KOPT-K1 (cell line): ENCODE results near the gene MAGI1.

ENCODE experiments used
- H3K27ac ChIP-seq: fragments of 200-600 bp; sonication (generic); 2 replicates; pipeline ENCODE4 v1.5.1; 2016; ENCODE audit warnings: antibody characterized with exemption, mild to moderate bottlenecking, low read depth, low read length; ENCODE audit not compliant: poor library complexity, severe bottlenecking
- H3K36me3 ChIP-seq: fragments of 200-600 bp; sonication (generic); 2 replicates; pipeline ENCODE4 v1.5.1; 2017; ENCODE audit warnings: antibody characterized with exemption, mild to moderate bottlenecking, low read length, moderate library complexity; ENCODE audit not compliant: insufficient read depth
- H3K9me3 ChIP-seq: fragments of 200-600 bp; sonication (generic); 2 replicates; pipeline ENCODE4 v1.5.1; 2017; ENCODE audit warnings: antibody characterized with exemption, low read length, mild to moderate bottlenecking; ENCODE audit not compliant: insufficient read depth, poor library complexity, severe bottlenecking

MAGI1 gene

DNA sequence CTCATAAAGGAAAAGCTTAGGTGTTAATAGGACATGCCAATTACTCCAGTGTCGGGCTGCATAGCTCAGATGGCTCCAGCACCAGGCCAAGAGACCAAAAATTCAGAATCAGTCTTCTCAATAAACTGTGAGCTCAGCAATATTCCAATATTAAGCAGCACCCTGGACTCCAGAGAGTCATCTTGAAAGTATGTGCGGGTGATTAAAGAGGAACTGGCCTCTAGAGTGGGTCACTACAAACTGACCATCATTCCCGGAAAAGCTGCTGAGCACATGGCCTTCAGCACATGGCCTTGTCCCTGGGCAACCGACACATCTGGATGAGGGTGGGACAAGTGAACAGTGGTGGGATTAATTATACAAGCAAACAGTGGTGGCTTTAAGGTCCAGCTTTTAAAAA is 59.0 kb downstream of the MAGI1 start:
- no peak overlapping the region for H3K27ac ChIP-seq

DNA sequence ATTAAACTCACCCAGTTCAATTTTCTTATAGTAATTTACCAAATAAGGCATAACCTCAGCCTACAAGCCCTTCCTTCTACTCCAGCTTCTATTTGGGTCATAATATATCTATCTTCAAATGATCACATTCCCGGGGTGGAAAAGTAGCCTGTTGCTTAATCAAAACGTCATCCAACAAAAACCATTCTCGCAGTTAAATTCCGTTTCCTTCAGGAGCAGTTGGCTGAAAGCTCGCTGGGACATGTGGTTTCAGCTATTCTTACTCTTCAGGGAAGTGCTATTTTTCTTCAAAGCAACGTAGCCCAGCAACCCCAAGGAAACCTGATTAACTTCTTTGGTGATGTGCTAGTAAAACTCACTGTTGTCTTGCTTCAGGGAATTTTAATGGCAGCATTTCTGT is 59.6 kb downstream of the MAGI1 start:
- no peak overlapping the region for H3K27ac ChIP-seq
- no peaks in the 10 kb centered on the region for H3K9me3 ChIP-seq
- no peaks in the 10 kb centered on the region for H3K36me3 ChIP-seq

More for the DNA sequence above, 59.0 kb downstream of the MAGI1 start:
- Histone ChIP-seq H3K9me3 (no peaks in the 10 kb centered on the region), H3K36me3 (no peaks in the 10 kb centered on the region)

DNA sequence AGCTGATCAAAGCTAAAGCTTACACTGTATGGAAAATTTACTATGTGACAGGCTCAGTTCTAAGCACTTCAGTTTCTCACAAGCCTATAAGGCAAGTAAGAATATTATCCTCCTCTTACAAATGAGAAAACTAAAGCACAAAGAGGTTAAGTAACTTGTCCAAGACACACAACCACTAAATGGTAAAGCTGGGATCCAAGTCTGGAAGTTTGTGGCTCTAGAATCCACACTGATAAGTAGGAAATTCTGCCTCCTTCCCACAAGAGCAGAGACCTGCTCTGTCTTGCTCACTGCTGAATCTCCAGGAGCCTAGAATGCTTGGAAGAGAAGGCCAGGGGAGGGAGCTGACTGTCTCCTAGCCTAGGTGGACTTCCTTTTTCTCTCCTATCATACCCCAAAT is 60.6 kb downstream of the MAGI1 start:
- H3K9me3 ChIP-seq = no peaks in the 10 kb centered on the region
- H3K36me3 ChIP-seq = no peaks in the 10 kb centered on the region
- H3K27ac ChIP-seq = no peak overlapping the region

DNA sequence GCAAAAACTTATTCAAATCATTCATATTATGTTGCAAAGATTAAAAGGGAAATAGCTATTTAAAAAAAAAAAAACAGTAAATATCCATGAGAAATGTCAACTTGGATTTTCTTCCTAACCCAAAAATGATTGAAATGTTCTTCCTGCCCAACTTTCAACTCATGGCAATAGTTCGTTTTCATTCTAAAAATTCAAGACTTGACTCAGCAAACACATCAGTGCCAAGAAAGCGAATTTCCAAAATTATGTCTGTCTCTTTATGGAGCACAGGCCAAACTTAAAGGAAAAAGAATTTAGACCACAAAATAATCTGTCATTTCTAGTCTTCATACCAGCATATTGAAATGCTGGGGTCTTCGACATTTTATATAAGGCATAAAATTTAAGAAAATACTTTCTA is 63.7 kb downstream of the MAGI1 start:
- no peaks in the 10 kb centered on the region for H3K9me3 ChIP-seq
- H3K27ac ChIP-seq = no peak overlapping the region
- no peaks in the 10 kb centered on the region for H3K36me3 ChIP-seq

DNA sequence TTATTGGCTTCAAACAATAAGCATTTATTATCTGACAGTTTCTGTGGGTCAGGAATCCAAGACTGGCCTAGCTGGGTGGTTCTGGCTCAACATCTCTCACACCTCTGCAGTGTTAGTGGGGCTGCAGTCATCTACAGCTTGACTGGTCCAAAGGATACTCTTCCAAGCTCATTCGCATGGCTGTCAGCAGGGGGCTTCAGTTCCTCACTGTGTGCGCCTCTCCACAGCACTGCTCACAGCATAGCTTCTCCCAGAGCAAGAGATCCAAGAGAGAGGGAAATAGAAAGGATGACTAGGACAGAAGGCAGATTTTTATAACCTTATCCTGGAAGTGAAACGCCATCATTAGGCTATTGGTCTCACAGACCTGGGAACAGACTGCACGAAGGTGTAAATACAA is 64.2 kb downstream of the MAGI1 start:
- no peaks in the 10 kb centered on the region for H3K36me3 ChIP-seq
- no peaks in the 10 kb centered on the region for H3K9me3 ChIP-seq
- H3K27ac ChIP-seq = no peak overlapping the region

DNA sequence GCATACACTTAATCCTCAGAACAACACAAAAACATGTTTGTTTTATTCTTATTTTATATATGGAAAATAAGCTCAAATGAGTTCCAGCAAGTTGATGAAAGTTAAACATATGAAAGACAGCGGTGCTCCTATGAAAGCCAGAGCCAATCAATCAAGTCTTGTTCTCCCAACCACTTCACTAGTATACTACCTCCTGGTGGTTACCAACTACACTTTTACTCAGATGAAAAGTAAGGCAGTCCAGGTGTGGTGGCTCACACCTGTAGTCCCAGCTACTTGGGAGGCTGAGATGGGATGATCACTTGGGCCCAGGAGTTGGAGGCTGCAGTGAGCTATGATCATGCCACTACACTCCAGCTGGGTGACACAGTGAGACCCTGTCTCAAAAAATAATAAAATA is 66.0 kb downstream of the MAGI1 start:
- H3K36me3 ChIP-seq = no peaks in the 10 kb centered on the region
- H3K27ac ChIP-seq = no peak overlapping the region

DNA sequence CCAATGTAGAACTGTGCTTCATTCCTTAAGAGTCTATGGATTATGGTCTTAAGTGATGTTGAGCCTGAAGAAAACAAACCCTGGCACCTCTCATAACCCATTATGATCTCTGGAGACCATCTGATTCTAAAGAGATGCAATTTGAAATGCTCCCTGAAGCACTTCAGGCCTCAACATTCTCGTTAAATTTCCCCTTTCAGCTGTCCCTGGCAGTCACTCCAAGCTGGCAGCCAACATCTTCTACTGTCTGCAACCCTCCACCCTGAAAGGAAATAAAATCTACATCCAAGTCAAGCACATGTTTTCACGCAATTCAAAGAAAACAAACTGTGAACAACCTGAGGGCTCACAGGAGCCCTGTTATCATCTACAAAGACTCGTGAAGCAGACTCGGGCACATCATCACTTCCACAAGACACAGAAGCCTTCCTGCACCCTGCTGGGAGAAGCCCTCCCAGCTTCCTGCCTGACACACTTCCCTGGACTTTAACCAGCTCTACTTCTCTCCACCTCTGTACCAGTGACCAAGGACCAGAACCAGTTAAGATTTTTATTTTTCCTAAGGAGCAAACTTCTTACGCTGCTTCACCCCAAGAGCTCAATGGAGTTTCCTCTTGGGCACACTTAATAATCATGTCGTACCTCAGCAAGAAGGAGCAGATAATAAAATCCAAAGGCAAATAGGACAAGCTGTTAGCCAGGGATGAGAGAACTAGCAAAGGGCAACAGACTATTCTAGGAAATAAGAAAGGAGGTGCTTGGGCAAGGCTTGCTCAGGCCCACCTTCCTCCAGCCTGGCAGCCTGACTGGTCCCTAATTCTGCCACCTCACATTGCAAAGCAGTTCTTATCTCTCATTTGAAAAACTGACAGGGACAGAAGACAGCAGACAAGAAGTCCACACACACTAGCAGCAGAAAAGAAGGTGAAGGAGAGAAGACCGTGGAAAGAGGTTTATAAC is 67.1 kb downstream of the MAGI1 start:
- Histone ChIP-seq H3K36me3 (no peaks in the 10 kb centered on the region), H3K9me3 (no peaks in the 10 kb centered on the region), H3K27ac (no peak overlapping the region)

More for the DNA sequence above, 66.0 kb downstream of the MAGI1 start:
- H3K9me3 ChIP-seq = no peaks in the 10 kb centered on the region

DNA sequence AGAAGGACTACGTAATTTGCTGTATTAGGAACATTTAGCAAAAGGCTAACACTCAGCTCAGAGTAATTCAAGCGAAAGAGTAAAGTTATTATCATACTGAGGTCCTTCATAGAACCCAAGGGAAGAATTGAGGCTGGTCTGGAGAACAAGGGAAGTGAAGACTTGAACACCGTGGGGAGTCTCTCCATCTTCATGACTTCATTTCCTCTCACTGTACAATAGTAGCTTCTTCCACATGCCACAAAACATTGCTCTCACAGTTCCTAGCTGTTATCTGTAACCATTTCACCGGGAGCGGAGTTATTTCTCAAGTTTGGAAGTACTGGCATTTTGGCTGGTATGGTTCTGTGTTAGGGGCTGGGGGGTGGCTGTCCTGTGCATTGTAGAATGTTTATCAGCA is 69.7 kb downstream of the MAGI1 start:
- no peak overlapping the region for H3K27ac ChIP-seq
- H3K9me3 ChIP-seq = no peaks in the 10 kb centered on the region
- H3K36me3 ChIP-seq = no peaks in the 10 kb centered on the region

DNA sequence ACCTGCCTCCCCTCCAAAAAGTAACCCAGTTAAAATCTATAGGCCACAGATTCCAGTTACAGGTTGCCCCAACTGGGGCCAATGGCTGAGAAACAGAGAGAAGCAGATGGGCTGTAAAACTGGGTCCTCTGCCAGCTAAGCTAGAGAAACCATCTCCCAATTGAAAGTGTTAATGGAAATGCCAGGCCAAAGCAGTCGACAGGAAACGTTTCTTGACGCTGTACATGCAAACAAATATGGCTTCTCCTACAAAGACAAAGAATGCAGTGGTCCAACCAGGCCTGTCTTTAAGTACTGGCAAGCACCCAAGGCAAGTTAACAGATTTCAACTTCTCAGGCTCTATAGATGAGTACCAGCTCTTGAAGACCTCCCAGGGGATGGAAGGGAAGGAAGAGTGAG is 71.3 kb downstream of the MAGI1 start:
- H3K36me3 ChIP-seq = no peaks in the 10 kb centered on the region
- no peak overlapping the region for H3K27ac ChIP-seq
- H3K9me3 ChIP-seq = no peaks in the 10 kb centered on the region

DNA sequence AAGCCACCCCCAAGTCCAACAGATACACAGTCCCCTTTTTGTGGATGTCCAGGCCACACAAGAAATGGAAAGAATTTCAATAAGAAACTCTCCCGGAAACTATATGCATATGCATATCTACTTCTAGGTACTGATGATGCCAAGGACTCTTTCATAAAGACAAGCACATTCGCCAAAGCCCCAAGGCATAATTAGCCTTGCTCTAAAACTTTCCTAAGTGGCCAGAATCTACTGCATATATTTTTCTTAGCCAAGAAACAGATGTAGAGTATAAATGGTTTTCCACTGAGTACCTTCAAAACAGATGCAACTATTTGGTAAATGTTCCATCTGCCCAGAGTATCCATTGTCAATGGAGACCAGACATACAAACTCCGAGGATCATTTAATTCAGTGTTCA is 73.9 kb downstream of the MAGI1 start:
- H3K27ac ChIP-seq = no peak overlapping the region
- H3K9me3 ChIP-seq = no peaks in the 10 kb centered on the region
- H3K36me3 ChIP-seq = no peaks in the 10 kb centered on the region

DNA sequence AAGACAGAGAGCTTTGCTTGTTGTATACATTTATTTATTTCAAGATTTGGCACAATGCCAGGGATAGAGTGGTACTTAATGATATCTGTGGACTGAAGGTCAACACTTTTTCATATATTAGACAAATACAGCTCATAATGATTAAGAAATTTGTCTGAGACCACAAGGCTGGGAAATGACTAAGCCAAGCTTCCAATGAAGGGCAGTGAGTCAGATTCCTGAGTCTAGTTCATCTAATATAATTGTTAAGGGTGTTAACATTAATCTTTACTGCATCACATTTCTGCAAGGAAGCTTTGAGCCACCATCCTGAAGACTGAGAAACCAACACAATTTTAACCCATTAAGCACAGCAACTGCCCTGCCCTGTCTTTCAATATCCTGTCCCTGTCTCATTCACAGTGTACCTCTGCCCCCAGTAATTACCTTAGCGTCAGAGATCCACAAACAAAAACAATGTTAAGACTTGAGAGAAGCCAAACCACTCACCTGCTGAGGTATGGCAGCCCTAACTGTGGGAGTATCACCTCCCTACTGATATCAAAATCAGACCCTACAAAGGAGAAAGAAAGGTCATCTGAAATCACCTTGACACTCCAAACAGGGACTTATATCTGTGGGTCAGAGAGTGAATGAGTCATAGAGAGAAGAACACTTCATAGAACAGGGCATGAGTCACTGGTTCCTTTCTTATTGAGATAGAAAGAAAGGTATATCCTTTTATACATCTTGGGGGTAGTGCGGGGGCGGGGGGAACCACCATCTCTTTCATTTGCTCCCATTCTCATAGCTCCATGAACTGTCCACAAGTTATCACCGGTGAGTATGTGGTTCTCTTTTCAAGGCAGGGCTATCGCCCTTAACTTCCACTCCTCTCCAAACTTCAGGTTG is 74.7 kb downstream of the MAGI1 start:
- Histone ChIP-seq H3K36me3 (no peaks in the 10 kb centered on the region), H3K27ac (no peak overlapping the region), H3K9me3 (no peaks in the 10 kb centered on the region)

DNA sequence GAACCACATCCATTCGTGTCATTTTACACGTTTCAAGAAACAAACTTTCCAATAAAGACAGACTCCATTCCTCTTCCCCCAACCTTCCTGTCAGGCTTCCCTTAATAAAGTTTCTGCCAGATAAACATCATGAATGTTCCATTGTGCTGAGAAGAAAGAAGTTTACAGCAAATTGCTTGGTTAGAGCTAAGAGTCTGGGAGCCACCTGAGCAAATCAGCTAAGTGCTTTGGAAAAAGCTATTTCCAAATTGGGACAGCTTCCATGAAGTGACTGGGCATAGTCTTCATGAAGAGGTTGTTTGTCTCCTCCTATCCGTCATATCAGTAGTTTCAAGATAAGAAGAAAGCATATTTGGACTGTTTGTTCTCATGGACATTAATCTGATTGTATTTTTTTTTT is 77.0 kb downstream of the MAGI1 start:
- Histone ChIP-seq H3K36me3 (no peaks in the 10 kb centered on the region), H3K27ac (no peak overlapping the region), H3K9me3 (no peaks in the 10 kb centered on the region)

DNA sequence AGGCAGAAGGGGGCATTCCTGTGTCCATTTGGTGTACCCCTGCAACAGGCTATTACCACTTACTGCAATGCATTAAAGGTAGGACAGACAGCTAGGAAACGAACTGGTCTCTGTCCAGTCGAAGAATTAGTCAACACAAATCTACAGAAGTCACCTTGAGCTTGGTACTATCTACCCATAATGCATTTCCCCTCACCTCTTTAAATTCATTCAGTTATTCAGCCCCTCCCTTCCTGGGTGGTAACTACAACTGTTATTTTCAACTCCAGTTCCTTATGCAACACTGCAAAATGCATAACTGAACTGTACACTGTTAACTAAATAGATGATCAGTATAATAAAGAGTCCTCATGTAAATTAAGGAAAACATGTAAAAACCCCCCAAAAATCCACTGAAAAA is 77.6 kb downstream of the MAGI1 start:
- Histone ChIP-seq H3K27ac (no peak overlapping the region), H3K36me3 (no peaks in the 10 kb centered on the region), H3K9me3 (no peaks in the 10 kb centered on the region)

DNA sequence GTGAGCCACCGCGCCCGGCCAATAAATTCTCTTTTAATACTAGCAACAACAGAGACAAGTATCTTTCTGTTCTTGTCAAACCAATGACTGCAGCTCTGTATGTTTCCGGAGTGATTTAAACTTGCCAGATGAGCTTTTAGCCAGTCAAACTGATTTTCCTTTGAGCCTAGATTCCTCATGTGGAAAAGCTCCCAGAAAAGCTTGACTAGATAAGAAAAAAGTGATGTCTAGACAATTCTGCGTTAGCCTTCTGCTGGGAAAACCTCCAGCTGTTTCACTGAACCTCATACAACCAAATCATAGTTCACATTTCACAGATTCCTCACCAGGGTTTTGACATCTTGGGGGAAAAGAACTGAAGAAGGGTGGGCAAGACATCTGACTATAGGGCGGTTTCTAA is 78.6 kb downstream of the MAGI1 start:
- Histone ChIP-seq H3K9me3 (no peaks in the 10 kb centered on the region), H3K27ac (no peak overlapping the region), H3K36me3 (no peaks in the 10 kb centered on the region)

DNA sequence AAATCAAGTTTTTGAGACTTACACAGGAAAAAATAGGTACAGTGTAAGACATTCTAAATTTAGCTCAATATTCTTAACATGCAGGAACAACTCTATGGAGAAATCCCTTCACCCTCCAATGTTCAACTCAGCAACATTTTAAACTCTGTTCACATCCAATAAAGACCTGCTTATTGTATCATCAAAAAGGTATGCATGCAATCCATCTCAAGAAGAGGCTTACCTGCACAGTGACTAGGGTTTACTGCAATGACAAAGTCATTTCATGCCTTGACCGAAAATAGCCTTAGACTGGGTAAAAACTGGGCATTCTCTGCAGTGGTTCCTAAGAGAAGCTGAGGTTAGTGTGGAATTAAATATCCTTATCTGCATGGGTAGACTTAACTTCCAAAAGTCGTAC is 80.5 kb downstream of the MAGI1 start:
- H3K27ac ChIP-seq = no peak overlapping the region
- H3K36me3 ChIP-seq = no peaks in the 10 kb centered on the region

More for the DNA sequence above, 80.5 kb downstream of the MAGI1 start:
- H3K9me3 ChIP-seq = no peaks in the 10 kb centered on the region
